WI38 (cell line): ENCODE results near the gene HLA-E.
"Not testable (repeated sequence)": the region's sequence is repeated elsewhere in the genome, so short reads cannot be mapped to it uniquely, and the experiment has no call there.

Source experiments
- H3K4me3 ChIP-seq: 2 replicates; pipeline ENCODE4 v1.5.1; 2011; ENCODE audit warnings: low read depth, mild to moderate bottlenecking, control low read depth, low read length
- CTCF ChIP-seq: IDR thresholded peaks from 2 replicates; pipeline ENCODE4 v1.5.1; 2012; ENCODE audit warnings: low read depth, mild to moderate bottlenecking, control low read depth, low read length

HLA-E gene

GRCh38 chr6:30515106-30515505 lies 25.8 kb downstream of the HLA-E start:
- H3K4me3 ChIP-seq, result no peak overlapping the region
- TF ChIP-seq CTCF, result no peak

GRCh38 chr6:30515944-30516753 lies 26.8 kb downstream of the HLA-E start:
- TF ChIP-seq CTCF, result no peak
- H3K4me3 ChIP-seq, result peak overlapping the region; percentile 52

- H3K4me3 ChIP-seq, result peak overlapping the region; percentile 52
These were observed 27.4 kb downstream of the HLA-E start for GRCh38 chr6:30516754-30517076.

- not testable (repeated sequence) for H3K4me3 ChIP-seq
These were observed 28.6 kb downstream of the HLA-E start for GRCh38 chr6:30517767-30518504.

- H3K4me3 ChIP-seq, result not testable (repeated sequence)
These were observed 29.3 kb downstream of the HLA-E start for GRCh38 chr6:30518505-30519145.

GRCh38 chr6:30520522-30520921 lies 31.2 kb downstream of the HLA-E start:
- no peak for TF ChIP-seq CTCF

GRCh38 chr6:30521082-30521481 lies 31.8 kb downstream of the HLA-E start:
- not testable (repeated sequence) for H3K4me3 ChIP-seq

More at GRCh38 chr6:30520522-30520921, 31.2 kb downstream of the HLA-E start:
- no peak overlapping the region for H3K4me3 ChIP-seq

- not testable (repeated sequence) for H3K4me3 ChIP-seq
These were observed 32.6 kb downstream of the HLA-E start for GRCh38 chr6:30521952-30522351.

- not testable (repeated sequence) for H3K4me3 ChIP-seq
These were observed 37.1 kb downstream of the HLA-E start for GRCh38 chr6:30526444-30526843.

GRCh38 chr6:30529349-30529875 lies 40.1 kb downstream of the HLA-E start:
- H3K4me3 ChIP-seq, result not testable (repeated sequence)

GRCh38 chr6:30530014-30530413 lies 40.7 kb downstream of the HLA-E start:
- no peak overlapping the region for H3K4me3 ChIP-seq
- no peak for TF ChIP-seq CTCF
